ENCODE measurements around the gene CFAP300.
A peak's percentile ranks its signal among the peaks of the same experiment; 100 is the strongest.

CFAP300 gene

DNA sequence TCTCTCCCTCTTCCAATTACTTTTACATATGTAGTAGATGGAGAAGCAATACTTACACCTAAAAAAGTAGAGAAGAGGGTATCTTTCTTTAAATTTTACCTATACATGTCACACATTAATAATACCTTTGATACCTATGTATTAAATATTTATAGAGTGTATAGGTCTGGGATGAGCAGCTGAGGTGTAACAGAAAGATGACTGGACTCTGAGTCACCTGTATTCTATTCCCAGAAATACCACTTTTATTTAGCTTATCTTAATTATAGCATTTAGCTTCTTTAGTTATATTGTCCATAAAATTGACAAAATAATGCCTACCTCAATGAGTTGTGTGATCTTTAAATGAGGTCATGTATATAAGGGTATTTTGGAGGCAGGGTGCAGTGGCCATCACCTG is 32.4 kb downstream of the CFAP300 start:
- no peak for DNase-seq

DNA sequence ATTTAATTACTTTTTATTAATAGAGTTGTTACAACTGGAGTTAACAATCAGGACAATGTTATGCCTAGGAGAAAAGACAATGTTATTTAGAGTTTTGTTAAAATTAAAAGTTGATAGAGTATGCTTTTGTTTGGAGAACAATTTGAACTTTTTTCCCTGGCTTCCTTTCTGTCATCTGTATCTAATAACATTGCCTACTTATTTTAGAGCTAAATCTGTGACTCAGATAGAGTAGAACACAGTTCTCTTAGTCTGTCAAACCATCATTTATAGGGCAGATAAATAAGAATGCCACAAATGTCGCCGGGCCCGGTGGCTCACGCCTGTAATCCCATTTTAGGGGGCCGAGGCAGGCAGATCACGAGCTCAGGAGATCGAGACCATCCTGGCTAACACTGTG is 34.1 kb downstream of the CFAP300 start:
- no peak for DNase-seq

DNA sequence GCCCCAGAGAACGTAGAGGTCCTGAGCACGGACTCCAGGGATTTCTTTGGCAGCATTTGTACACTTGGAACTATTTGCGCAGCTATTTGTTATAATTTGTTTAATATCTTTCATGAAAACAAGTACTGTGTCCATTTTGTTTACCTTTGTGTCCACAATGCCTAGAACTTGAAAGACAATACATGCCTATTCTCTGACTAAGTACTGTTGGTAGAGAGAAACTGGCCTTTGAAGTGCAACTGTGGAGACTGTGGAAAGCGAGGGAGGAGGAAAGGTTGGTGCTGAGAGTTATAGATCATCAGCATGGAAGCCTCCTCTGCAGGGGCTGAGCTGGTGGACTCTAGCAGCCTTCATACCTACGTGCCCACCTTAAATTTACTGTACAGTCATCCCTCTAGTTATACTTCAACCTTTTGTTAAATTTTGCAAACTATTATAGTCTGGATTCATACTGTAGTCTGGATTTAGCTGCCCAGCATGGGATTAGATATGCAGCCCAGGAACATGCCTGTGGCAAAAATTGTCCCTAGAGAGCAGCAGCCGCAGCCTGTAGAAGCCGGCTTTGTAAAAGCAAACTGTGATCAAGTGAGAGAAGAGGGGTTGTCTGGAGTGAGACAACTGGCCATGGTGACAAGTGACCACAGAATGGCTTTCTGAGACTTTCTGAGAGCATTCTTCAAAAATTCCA is 38.8 kb downstream of the CFAP300 start:
- DNase-seq = no peak

DNA sequence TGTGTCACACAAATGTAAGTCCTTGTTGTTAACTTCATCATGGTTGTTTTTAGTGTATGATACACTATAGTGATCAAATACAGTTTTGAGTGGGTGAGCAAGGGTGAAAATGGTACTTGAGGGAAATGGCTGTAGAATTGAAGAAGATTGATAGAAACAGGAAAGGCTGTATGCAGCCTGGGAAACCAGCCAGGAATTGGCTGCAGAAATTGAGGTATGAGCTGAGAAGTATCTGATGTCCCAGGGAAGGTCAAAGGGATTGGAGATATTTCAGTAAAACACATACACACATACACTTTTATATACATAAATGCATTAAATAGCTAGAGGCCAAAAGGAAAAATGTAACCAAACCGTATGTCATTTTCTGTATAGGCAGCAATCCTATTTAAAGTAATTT is 49.9 kb downstream of the CFAP300 start:
- DNase-seq = no peak

DNA sequence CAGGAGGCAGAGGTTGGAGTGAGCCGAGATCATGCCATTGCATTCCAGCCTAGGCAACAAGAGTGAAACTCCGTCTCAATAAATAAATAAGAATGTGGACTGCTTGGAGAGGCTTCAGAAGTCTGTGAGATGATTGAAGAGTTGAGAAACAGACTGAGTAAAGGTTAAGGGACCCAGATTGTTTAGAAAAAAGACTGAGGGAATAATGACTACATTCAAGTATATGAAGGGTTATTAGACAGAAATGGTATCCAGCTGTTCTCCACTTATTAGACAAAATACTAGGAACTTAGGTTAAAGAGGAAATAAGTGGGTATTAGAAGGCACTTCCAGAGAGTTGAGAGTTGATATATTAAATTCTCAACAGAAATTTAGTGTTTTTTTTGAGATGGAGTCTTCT is 52.5 kb downstream of the CFAP300 start:
- no peak for DNase-seq

DNA sequence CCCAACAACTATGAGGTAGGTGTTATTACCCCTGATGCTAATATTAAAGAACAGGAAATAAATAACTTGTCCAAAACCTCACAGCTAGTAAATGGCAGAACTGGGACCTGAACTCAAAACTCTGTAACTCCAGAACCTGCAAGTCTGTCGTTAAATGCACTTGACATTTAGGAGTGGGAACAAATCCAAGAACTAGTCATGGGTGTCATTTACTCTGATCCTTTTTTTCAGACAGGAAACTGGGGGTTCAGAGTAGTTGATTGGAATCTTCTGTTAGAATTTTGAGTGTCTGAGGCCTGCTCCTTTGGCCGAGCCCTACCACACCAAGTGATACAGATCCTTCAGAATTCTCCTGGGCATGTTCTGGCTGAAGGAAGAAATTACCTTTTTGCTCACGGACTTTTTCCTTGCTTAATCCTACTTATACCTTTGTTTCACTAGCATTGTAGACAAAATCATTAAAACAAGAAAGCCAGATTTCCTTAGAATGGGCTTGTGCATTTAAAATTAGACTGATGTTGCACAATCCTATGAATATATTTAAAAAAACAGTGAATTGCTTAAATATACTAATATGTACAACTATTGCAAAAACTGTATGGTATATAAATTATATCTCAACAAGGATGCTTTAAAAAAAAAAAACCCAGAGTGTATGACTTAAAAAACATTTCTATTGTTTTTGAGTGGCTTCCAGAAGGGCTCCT is 61.6 kb downstream of the CFAP300 start:
- DNase-seq = no peak

DNA sequence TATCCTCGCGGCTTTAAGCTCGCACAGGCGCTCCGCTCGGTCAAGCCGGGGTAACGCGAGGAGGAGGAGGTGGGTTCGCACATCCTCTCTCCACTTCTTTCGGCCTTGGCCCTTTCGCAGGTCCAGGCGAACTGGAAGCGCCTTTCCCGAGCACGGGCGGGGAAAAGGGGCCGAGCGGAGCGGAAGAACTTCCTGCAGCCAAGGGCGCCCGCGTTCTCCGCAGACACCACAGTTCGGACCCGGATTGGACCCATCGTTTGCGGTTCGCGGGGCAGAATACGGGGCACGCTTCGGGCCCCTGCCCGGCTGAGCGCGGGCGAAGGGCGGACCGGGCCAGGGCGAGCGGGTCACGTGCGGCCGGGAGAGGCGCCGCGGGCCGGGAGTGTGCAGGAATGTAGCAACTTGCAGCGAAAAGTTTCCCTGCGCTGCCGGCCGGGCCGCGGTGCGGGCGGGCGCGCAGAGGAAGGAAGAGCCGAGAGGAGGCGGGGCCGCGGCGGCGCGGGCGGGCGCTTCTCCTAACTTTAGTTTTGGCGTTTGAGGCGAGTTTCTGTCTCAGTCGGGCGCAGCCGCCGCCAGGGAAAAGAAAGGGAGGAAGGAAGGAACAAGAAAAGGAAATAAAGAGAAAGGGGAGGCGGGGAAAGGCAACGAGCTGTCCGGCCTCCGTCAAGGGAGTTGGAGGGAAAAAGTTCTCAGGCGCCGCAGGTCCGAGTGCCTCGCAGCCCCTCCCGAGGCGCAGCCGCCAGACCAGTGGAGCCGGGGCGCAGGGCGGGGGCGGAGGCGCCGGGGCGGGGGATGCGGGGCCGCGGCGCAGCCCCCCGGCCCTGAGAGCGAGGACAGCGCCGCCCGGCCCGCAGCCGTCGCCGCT is 62.9 kb downstream of the CFAP300 start, which contains the start of gene YAP1:
YAP1 (plus strand) TSS at position 552 of the 865 bp plus-strand sequence. CDS start 402 bp downstream, outside the sequence.
- peak; percentile 35 for DNase-seq

DNA sequence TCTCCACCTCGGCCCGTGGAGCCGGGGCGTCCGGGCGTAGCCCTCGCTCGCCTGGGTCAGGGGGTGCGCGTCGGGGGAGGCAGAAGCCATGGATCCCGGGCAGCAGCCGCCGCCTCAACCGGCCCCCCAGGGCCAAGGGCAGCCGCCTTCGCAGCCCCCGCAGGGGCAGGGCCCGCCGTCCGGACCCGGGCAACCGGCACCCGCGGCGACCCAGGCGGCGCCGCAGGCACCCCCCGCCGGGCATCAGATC is 63.4 kb downstream of the CFAP300 start:
- no peak for DNase-seq

DNA sequence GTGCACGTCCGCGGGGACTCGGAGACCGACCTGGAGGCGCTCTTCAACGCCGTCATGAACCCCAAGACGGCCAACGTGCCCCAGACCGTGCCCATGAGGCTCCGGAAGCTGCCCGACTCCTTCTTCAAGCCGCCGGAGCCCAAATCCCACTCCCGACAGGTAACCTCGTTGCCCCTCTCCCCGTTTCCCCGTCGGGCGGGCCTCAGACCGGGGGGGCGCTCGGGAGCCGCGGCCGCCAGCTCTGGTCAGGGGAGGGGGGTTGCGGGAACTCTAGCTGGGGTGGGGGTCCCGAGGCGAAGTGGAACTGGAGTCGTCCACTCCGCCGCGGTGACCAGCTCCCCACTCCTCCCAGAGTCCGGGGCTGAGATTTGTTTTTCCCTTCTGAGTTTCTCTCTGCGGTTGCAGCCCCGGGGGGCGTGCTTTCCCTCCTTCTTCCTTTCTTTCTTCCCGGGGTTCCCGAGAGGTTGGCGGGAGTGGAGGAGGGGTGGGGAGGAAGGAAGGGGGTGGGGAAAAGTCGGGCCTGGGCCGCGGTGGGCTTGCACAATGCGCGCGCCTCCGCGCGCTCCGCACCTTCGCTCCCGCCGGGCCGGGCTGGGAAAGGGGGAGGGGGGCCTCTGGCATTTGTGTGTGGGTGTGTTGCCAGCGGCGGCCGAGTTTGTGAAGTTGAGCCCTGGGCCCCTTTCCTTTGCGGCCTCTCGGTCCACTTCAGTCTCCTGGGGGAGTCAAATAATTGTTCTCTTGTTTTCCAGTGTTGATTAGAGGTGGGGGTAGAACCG is 64.0 kb downstream of the CFAP300 start:
- no peak for DNase-seq

DNA sequence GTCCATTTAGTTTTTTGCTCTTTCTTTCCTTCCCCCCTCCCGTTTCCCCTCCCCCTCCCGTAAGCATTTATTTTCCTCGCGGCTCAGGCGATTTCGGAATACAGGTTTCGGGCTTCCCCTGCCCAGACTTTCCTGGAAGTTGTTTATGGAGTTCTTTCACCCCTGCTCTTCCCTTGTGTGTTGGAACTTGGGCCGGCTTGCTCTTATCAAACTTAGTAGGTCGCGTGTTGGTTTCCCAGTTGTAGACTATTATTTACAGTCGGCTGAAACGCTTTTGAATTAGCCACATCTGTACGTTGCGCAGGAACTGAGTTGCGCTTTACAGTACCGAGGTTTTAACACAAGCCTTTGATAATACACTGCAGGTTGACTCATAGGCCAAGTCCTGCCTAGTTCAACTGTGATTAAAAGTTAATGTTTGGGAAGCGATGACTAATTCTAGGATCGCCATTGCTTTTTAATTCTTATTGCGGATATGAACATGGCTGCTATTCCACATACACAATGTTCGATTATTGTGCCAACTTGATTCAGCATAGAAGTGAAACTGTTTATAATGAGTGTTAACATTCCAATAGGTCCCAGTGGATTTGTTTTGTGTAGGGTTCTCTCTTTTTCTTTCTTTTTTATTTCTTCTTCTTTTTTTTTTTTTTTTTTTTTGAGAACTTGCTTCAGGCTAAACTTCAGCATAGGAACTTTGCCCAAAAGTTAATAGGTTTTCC is 64.7 kb downstream of the CFAP300 start:
- peak; percentile 4 for DNase-seq

DNA sequence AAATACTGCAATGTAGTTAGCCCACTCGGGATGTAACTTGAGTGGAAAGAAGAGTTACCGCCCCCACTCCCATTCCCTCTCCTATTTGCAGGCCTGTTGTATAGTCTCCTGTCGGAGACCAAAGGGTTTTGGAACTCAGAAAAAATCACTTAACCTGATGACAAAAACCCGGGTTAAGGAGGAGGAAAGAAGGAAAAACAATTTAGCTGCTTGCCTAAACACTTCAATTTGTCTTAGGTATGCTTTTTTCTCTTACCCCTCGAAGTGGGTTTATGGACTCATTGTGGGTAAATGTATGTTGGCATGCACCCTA is 65.2 kb downstream of the CFAP300 start:
- DNase-seq = no peak

DNA sequence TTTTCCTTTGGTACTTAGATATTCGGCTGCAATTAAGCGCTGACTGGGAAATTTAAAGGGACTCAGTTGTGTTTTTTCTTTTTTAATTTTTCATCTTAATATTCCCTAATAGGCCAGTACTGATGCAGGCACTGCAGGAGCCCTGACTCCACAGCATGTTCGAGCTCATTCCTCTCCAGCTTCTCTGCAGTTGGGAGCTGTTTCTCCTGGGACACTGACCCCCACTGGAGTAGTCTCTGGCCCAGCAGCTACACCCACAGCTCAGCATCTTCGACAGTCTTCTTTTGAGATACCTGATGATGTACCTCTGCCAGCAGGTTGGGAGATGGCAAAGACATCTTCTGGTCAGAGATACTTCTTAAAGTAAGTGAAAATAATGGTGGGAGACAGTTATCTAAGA is 66.8 kb downstream of the CFAP300 start:
- no peak for DNase-seq

DNA sequence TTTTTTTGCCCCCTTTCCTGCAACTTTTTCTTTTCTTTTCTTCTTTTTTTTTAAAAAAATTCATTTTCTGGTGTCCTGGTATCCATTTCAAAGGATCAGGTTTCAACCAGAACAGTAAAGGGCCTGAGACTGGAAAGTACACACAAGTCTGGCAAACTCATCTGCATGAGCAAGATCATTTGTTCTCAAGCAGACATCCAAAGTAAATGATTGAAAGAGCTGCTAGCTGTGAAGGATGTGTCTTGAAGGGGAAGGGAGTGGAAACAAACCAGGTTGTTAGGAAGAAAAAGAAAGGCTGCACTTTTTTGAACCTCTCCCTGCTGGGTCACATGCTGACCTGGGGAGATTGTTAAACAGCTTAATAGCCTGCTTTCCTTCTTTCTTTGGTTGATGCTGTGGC is 68.3 kb downstream of the CFAP300 start:
- DNase-seq = no peak

DNA sequence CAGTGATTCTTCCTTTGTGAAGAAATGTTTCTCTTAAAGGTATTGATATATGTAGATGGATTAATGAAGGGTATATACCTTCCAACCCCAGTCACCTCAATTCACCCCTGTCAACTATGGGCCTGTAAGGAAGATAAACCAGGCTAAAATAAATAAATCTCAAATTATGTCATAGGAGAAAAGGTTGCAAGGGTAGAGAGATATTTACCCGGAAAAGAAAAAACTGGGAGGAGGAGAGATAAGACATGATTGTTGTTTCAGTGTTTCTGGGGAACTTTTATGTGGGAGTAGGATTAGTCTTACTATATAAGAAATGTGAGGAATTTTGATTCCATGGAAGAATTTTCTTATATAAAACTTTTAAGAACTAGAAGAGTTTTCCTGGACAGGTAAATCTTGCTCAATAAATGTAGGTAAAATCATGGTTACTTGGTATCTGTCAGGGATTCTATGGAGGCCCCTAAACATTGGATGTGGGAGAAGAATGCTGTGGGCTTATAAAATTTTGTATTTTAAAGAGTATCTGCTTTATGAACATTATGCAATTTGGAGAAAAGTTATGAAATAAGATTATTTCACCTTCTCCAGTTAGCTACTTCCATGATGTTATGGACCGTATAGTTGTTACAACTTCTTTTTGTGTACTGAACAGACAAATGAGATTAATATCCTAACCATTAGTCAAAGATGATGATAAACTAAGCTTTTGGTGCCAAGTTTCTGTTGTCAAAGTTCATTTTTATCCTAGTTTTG is 69.4 kb downstream of the CFAP300 start:
- DNase-seq = no peak

DNA sequence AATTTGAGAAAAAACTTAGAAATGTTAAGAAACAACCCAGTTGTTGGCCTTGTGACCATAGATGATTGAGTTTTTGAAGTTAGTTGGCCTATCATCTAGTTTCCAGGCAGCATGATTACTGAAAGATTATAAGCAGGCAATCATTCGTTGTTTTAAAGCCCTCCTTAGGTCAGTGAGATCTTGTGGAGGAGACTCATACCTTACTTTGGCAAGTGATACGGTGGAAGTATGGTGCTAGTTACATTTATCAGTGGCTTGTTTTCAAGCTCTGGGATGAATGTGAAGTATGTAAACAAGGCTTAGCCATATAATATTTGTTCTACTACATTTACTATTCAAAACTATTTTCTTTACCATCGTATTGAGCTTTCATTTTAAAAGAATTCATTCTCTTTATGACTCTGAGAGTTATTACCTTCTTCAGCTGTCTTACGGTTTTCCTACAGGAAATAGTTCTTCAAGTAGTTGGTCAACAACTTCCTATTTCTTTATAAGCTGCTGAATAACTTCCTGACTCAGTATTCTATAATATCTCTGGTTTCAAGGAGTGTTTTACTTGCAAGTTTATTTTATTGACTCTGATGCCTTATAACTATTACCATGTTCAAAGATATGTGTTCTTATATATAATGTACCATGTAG is 70.4 kb downstream of the CFAP300 start:
- DNase-seq = no peak

DNA sequence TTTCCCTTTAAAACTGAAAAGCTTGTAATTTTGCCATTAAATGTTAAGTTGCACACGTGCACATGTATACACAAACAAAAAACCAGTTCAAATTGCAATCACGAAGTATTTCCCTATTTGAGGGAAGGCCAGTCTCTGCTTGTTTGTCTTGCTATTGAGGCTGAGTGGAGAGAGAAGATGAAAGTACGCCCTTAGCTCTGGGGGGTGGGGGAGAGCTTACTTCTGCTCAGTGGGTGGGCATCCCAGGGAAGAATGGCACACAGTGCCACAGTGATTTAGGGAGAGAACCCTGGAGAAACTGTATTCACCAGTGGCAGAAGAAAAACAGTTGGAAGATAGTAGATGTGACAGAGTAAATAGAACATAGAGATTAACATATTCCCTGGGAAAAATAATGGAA is 71.7 kb downstream of the CFAP300 start:
- DNase-seq = no peak

DNA sequence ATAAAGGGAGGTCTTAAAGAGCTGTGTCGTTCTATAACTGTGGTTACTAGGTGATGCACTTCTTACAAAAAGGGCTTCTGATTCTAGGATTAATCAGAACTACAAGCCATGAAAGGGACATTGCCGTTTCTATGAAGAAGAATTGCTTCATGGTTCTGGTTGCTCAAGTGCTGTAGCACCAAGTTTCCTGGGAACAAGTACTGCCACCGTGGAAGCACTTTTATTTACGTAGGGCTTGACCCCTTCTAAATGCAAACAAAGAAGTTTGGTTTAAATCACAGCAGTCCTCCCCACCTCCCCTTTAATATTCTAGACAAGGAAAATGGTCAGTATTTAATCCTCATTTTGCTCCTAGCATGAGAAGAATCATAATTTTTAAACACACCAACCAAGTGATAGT is 72.8 kb downstream of the CFAP300 start:
- no peak for DNase-seq

DNA sequence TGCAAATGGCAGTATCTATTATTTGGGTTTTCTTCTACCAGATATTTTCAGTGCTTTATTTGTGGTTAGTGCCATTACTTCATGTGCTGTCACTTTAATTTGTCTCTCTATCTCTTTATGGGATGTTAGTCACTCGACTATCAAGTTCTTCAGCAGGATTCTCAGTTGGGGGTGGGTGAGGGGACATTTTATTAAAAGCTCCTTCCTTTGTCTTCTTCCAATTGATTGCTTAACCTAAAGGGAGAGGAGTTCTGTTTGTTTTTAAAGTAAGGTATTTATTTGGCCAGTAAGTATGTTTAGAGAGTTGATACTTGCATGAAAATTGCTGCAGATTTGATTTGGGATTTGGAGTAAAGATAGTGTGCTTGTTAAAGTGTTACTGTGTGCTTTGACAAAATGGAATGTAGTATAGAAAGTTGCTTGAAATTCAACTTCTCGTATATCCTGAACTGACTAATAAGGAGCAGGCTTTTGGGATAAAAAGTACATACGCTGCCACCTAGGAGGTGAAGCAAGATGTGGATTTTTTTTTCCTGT is 73.3 kb downstream of the CFAP300 start:
- DNase-seq = no peak

DNA sequence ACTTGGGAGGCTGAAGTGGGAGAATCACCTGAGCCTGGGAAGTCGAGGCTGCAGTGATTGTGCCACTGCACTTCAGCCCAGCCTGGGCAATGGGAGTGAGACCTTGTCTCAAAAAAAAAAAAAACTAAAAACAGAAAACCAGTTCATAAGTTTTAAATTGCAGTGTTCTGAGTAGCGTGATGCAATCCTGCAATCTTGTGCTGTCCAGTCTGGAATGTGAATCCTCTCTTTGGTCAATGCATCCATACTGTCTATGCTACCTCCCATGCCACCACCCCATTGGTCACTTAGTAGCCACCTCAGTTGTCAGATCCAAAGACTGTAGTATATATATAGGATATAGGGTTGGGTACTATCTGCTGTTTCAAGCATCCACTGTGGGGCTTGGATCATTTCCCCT is 74.1 kb downstream of the CFAP300 start:
- DNase-seq = no peak
